ENCODE results near the gene RB1.

GRCh38 chr13:48258430-48258829 lies 45.1 kb upstream of the RB1 start:
- no peak for TF ChIP-seq CTCF (IDR thresholded peaks at IDR 0.05; ENCODE audit: low read depth, low read length)
- TF ChIP-seq POLR2A (IDR thresholded peaks at IDR 0.05; ENCODE audit: extremely low read depth, insufficient read length): no peak
